ENCODE results near the gene COLGALT1. TPM values are rescaled to one million over a fixed set of nuclear protein-coding genes. Genes with fewer than 3 reads are reported as not detected.

The COLGALT1 gene
- total and polyA plus RNA-seq, 2 of the 8 experiments (the other 6 are each of a cell fraction or from before 2014, with no cell fraction given): 44.7 to 58.1 TPM

- TF ChIP-seq HDAC2 (IDR thresholded peaks at IDR 0.05; ENCODE audit: borderline replicate concordance in 1 of 2, low read depth in 2 of 2, low read length in 2 of 2) (no peak; a peak in 1 of 4 replicates), KDM1A (IDR thresholded peaks at IDR 0.05; ENCODE audit: borderline replicate concordance, low read length) (peak; percentile 83; the same call in 1 of the 2 replicates), RBBP5 (IDR thresholded peaks at IDR 0.05; ENCODE audit: borderline replicate concordance, low read depth, low read length) (0 out of 2 replicates have a peak, but pooled peaks have one; percentile 13), MAX (IDR thresholded peaks at IDR 0.05) (no peak), SP2 (IDR thresholded peaks at IDR 0.05; ENCODE audit: low read length) (no peak), CTBP2 (IDR thresholded peaks at IDR 0.05; ENCODE audit: borderline replicate concordance, insufficient read depth, insufficient read length, low read length) (no peak), ZNF274 (IDR thresholded peaks at IDR 0.05; ENCODE audit: borderline replicate concordance, extremely low read depth, low read length) (no peak)
Observed at GRCh38 chr19:17540174-17540573, 15.3 kb upstream of the COLGALT1 start (continued).
